Transverse colon (tissue), 4 donors: ENCODE data around the gene SHMT2. TPM values are rescaled to one million over a fixed set of nuclear protein-coding genes. Genes with fewer than 3 reads are reported as not detected.

Experiments
- DNase-seq: peaks from one replicate; pipeline ENCODE4 v3.0.0-alpha.2; 2019
- H3K27ac ChIP-seq, 4 donors: fragments of 200-600 bp; sonication (generic); 2 replicates each; pipeline ENCODE4 v1.5.1; 2016 to 2018; ENCODE audit warnings: inconsistent platforms in 4 of 4
- H3K27me3 ChIP-seq: fragments of 200-600 bp; sonication (generic); 2 replicates; pipeline ENCODE4 v1.5.1; 2017; ENCODE audit warnings: inconsistent platforms
- H3K36me3 ChIP-seq, 4 donors: fragments of 200-600 bp; sonication (generic); 2 replicates each; pipeline ENCODE4 v1.5.1; 2017 to 2019; ENCODE audit warnings: inconsistent platforms in 4 of 4
- H3K4me1 ChIP-seq, 4 donors: fragments of 200-600 bp; sonication (generic); 2 replicates each; pipeline ENCODE4 v1.5.1; 2017 to 2020; ENCODE audit warnings: inconsistent platforms in 4 of 4
- H3K4me3 ChIP-seq, 4 donors: fragments of 200-600 bp; sonication (generic); 1 replicate in 1 of 4; 2 replicates in 3 of 4; pipeline versions ENCODE4 v1.5.1 to v1.6.1; 2017 to 2019; ENCODE audit warnings: inconsistent platforms in 4 of 4
- H3K9me3 ChIP-seq, 2 donors: fragments of 200-600 bp; sonication (generic); 2 replicates each; pipeline ENCODE4 v1.5.1; 2017 to 2019; ENCODE audit warnings: inconsistent platforms in 2 of 2
- EP300 ChIP-seq: sonication (generic); formaldehyde crosslinking; IDR thresholded peaks from one replicate; pipeline ENCODE4 v1.6.1; 2017; ENCODE audit warnings: antibody characterized with exemption, low read depth
- POLR2A ChIP-seq: fragments of 450-650 bp; IDR thresholded peaks from one replicate; pipeline ENCODE4 v1.6.1; 2016; ENCODE audit warnings: antibody characterized with exemption, mild to moderate bottlenecking, moderate library complexity
- POLR2AphosphoS5 ChIP-seq, 3 donors: sonication (generic); formaldehyde crosslinking; IDR thresholded peaks; one replicate each; pipeline ENCODE4 v1.6.1; 2016; ENCODE audit warnings: antibody characterized with exemption in 3 of 3
- WGBS, 2 donors: methylation state at CpG; one replicate each; pipeline ENCODE4 v1.1.5; 2018; ENCODE audit warnings: low coverage in 1 of 2; 5-methylcytosine and 5-hydroxymethylcytosine counted together
- in situ Hi-C, 4 donors: fragments of 200-750 bp; cut with MboI; loops; one replicate each; pipeline versions ENCODE4 v1.15.0 to v1.15.1; 2017; ENCODE audit warnings: low sequenced_read_pairs in 3 of 4, low pct_ligation_motif_present in 1 of 4, low pct_unique_long_range_greater_than_20kb in 1 of 4
- intact Hi-C: fragments of 100-400 bp; cut with DNase I; formaldehyde crosslinking; loops from one replicate; pipeline ENCODE4 v1.15.1; 2023; ENCODE audit warnings: low total_unique reads
- total RNA-seq, 4 donors: library from RNA; depleted of rRNA; stranded (reverse); fragments of >200 nt; gene quantifications; one replicate each; pipeline ENCODE4 v1.1.0, GENCODE V29; 2016
- TF ChIP-seq, protein P1 (sequence below), 5 experiments: fragments of 200-600 bp in 3 of 5; fragments of 450-650 bp in 2 of 5; sonication (generic) in 3 of 5; IDR thresholded peaks; 1 replicate in 2 of 5; 2 replicates in 3 of 5; pipeline ENCODE4 v1.5.1; 2016 to 2017; ENCODE audit warnings: antibody characterized with exemption in 5 of 5, inconsistent platforms in 3 of 5, mild to moderate bottlenecking in 2 of 5, moderate library complexity in 1 of 5

The SHMT2 gene
- total RNA-seq, 4 donors from 2014 or later = 29.2 to 104 (median 33.4) TPM

- intact Hi-C loops (no loop called here), in situ Hi-C loops (no loop called here)
- H3K9me3 ChIP-seq = no peaks in the 10 kb centered on the region
- no peak for DNase-seq
- WGBS, 2 donors = 95 to 100% methylated on average over 4 to 28 of the region's 28 CpGs
- H3K27ac ChIP-seq = no peak overlapping the region
- peaks cover 0 to 64% (median 10%) of the 10 kb centered on the region in 4 donors for H3K36me3 ChIP-seq
- TF ChIP-seq, protein P1, sequence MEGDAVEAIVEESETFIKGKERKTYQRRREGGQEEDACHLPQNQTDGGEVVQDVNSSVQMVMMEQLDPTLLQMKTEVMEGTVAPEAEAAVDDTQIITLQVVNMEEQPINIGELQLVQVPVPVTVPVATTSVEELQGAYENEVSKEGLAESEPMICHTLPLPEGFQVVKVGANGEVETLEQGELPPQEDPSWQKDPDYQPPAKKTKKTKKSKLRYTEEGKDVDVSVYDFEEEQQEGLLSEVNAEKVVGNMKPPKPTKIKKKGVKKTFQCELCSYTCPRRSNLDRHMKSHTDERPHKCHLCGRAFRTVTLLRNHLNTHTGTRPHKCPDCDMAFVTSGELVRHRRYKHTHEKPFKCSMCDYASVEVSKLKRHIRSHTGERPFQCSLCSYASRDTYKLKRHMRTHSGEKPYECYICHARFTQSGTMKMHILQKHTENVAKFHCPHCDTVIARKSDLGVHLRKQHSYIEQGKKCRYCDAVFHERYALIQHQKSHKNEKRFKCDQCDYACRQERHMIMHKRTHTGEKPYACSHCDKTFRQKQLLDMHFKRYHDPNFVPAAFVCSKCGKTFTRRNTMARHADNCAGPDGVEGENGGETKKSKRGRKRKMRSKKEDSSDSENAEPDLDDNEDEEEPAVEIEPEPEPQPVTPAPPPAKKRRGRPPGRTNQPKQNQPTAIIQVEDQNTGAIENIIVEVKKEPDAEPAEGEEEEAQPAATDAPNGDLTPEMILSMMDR (IDR thresholded peaks at IDR 0.05) = no peak
- TF ChIP-seq POLR2AphosphoS5 (IDR thresholded peaks at IDR 0.05) (no peak), EP300 (no peak), POLR2A (no peak)
- H3K4me3 ChIP-seq = no peak overlapping the region
- H3K27me3 ChIP-seq = no peaks in the 10 kb centered on the region
- no peaks in the 10 kb centered on the region for H3K4me1 ChIP-seq
These were observed 26.3 kb upstream of the SHMT2 start for GRCh38 chr12:57203201-57203600.

GRCh38 chr12:57203791-57204190 lies 25.7 kb upstream of the SHMT2 start:
- no peak overlapping the region for H3K4me3 ChIP-seq
- peaks cover 0 to 58% (median 10%) of the 10 kb centered on the region in 4 donors for H3K36me3 ChIP-seq
- H3K4me1 ChIP-seq = no peaks in the 10 kb centered on the region
- no peaks in the 10 kb centered on the region for H3K9me3 ChIP-seq
- no peak overlapping the region for H3K27ac ChIP-seq
- no peaks in the 10 kb centered on the region for H3K27me3 ChIP-seq
- 83% methylated on average over 1 to 11 of the region's 11 CpGs for WGBS, 2 donors
- in situ Hi-C loops (no loop called here), intact Hi-C loops (no loop called here)
- TF ChIP-seq POLR2A = no peak
- no peak for DNase-seq

- peaks cover 0 to 55% (median 10%) of the 10 kb centered on the region in 4 donors for H3K36me3 ChIP-seq
- no peak overlapping the region for H3K27ac ChIP-seq
- no peak overlapping the region for H3K4me3 ChIP-seq
- H3K9me3 ChIP-seq = no peaks in the 10 kb centered on the region
- whole genome bisulfite sequencing, 2 donors = 94% methylated on average over 19 of the region's 19 CpGs; no CpG with 5 or more reads in 1 of the 2 donors
- DNase-seq = no peak
- intact Hi-C loops (no loop called here), in situ Hi-C loops (no loop called here)
- no peaks in the 10 kb centered on the region for H3K4me1 ChIP-seq
- no peaks in the 10 kb centered on the region for H3K27me3 ChIP-seq
- TF ChIP-seq EP300 (no peak), POLR2AphosphoS5 (IDR thresholded peaks at IDR 0.05) (no peak), POLR2A (no peak)
- TF ChIP-seq, protein P1 (IDR thresholded peaks at IDR 0.05) = no peak
These were observed 25.1 kb upstream of the SHMT2 start for GRCh38 chr12:57204454-57204853.

DNA sequence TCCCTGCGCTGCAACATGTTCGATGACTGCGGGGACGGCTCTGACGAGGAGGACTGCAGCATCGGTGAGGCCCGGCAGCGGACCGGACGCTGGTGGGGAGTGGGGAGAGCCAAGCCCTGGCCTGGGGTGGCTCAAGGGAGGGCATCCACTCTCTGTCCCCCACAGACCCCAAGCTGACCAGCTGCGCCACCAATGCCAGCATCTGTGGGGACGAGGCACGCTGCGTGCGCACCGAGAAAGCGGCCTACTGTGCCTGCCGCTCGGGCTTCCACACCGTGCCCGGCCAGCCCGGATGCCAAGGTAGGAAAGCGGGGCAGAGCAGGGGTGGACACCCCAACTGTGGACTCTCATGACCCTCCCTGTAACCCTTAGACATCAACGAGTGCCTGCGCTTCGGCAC lies 24.3 kb upstream of the SHMT2 start:
- Histone ChIP-seq H3K4me1 (no peaks in the 10 kb centered on the region), H3K27me3 (no peaks in the 10 kb centered on the region), H3K9me3 (no peaks in the 10 kb centered on the region), H3K36me3 (peaks cover 0 to 48% (median 10%) of the 10 kb centered on the region in 4 donors), H3K4me3 (no peak overlapping the region), H3K27ac (no peak overlapping the region)
- intact Hi-C loops = no loop called here
- DNase-seq = no peak
- in situ Hi-C loops = no loop called here
- TF ChIP-seq EP300 (no peak), POLR2A (no peak), POLR2AphosphoS5 (IDR thresholded peaks at IDR 0.05) (no peak)
- TF ChIP-seq, protein P1 (IDR thresholded peaks at IDR 0.05) = no peak
- WGBS, 2 donors = 94% methylated on average over 22 of the region's 26 CpGs; no CpG with 5 or more reads in 1 of the 2 donors

DNA sequence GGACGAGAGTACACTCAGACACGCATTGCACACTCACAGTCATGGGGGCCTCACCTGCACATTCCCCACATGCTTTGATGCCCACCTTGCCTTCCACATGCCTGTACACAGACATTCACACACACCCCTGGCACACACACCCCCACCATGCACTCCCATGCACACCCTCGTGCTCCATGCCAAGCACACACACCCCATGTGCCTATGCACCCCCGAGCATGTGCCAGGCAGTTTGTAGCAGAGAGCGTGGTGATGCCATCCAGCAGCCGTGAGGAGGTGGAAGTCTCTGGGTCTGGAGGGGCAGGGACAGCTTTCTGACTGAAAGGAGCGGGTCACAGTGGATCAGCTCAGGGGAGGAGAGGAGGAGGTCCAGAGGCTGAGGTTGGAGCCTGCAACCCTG lies 23.6 kb upstream of the SHMT2 start:
- TF ChIP-seq POLR2A (no peak), EP300 (no peak), POLR2AphosphoS5 (IDR thresholded peaks at IDR 0.05) (no peak)
- TF ChIP-seq, protein P1 (IDR thresholded peaks at IDR 0.05) = no peak
- DNase-seq = no peak
- intact Hi-C loops = no loop called here
- Histone ChIP-seq H3K4me1 (no peaks in the 10 kb centered on the region), H3K36me3 (peaks cover 0 to 41% (median 10%) of the 10 kb centered on the region in 4 donors), H3K9me3 (no peaks in the 10 kb centered on the region), H3K4me3 (no peak overlapping the region), H3K27ac (no peak overlapping the region), H3K27me3 (no peaks in the 10 kb centered on the region)
- in situ Hi-C loops = no loop called here
- 83% methylated on average over 7 of the region's 7 CpGs; no CpG with 5 or more reads in 1 of the 2 donors for WGBS, 2 donors
